Adrenal gland (tissue), 12 donors: ENCODE data around the gene CPNE4. TPM values are rescaled to one million over a fixed set of nuclear protein-coding genes. Genes with fewer than 3 reads are reported as not detected.

Experiments
- DNase-seq, 7 donors: peaks; one replicate each; pipeline ENCODE4 v3.0.0-alpha.2; 2019 to 2020
- H3K27ac ChIP-seq, 5 donors: fragments of 200-600 bp; sonication (generic) in 4 of 5; 1 replicate in 3 of 5; 2 replicates in 2 of 5; pipeline versions ENCODE4 v1.5.1 to v1.8.0; 2016 to 2020; ENCODE audit warnings: mild to moderate bottlenecking in 1 of 5
- H3K27me3 ChIP-seq: fragments of 200-600 bp; 2 replicates; pipeline ENCODE4 v1.8.0; 2021
- H3K36me3 ChIP-seq, 2 donors: fragments of 200-600 bp; replicated peaks in 1 of 2; 1 replicate in 1 of 2; 2 replicates in 1 of 2; pipeline versions ENCODE4 v1.5.1 to v1.8.0; 2018 to 2022
- H3K4me1 ChIP-seq, 2 donors: fragments of 200-600 bp; replicated peaks in 1 of 2; 1 replicate in 1 of 2; 2 replicates in 1 of 2; pipeline versions ENCODE4 v1.5.1 to v1.8.0; 2018 to 2021
- H3K4me3 ChIP-seq, 4 donors: fragments of 200-600 bp; sonication (generic) in 3 of 4; one replicate each; pipeline ENCODE4 v1.5.1; 2016 to 2018
- H3K9me3 ChIP-seq, 3 donors: fragments of 200-600 bp; sonication (generic) in 1 of 3; replicated peaks in 1 of 3; 1 replicate in 2 of 3; 2 replicates in 1 of 3; pipeline versions ENCODE4 v1.5.1 to v1.8.0; 2016 to 2021
- POLR2A ChIP-seq, 2 donors: fragments of 450-650 bp; IDR thresholded peaks; one replicate each; pipeline ENCODE4 v1.6.1; 2017; ENCODE audit warnings: antibody characterized with exemption in 2 of 2, mild to moderate bottlenecking in 2 of 2, moderate library complexity in 1 of 2
- WGBS, 4 donors: extraction: QIAGEN DNeasy Blood & Tissue Kit in 2 of 4; methylation state at CpG; one replicate each; pipeline versions ENCODE4 v1.1.5 to v1.1.7; 2013 to 2017; 5-methylcytosine and 5-hydroxymethylcytosine counted together
- intact Hi-C, 2 donors: fragments of 100-400 bp; cut with DNase I; formaldehyde crosslinking; loops; one replicate each; pipeline versions ENCODE4 v1.14.1 to v1.15.0; 2022 to 2023
- polyA plus RNA-seq, 3 donors: library from polyadenylated mRNA; stranded (reverse); fragments of 200-250 nt in 2 of 3; fragments of 350-450 nt in 1 of 3; fragmentation: Illumina TruSeq in 1 of 3; extraction: RNeasy Lipid Tissue Mini Kit (QIAGEN cat#74804) in 1 of 3; gene quantifications; one replicate each; pipeline ENCODE4 v1.2.3, GENCODE V29; 2013 to 2014
- total RNA-seq, 9 donors: library from RNA; depleted of rRNA in 4 of 9; stranded (reverse); fragments of >200 nt in 4 of 9; fragments of 120-200 nt in 1 of 9; fragmentation: NEBNext Ultra II Directional in 1 of 9; extraction: Animal tissue kit (Norgen Biotek cat#: 25700) in 1 of 9; gene quantifications; one replicate each; pipeline versions ENCODE4 v1.1.0 to v1.2.4, GENCODE V29; 2013 to 2023
- TF ChIP-seq, protein P1 (sequence below), 6 experiments: fragments of 450-650 bp in 4 of 6; fragments of 200-600 bp in 2 of 6; sonication (generic) in 1 of 6; IDR thresholded peaks; 1 replicate in 5 of 6; 2 replicates in 1 of 6; pipeline versions ENCODE4 v1.5.1 to v1.8.0; 2016 to 2021; ENCODE audit warnings: antibody characterized with exemption in 6 of 6, mild to moderate bottlenecking in 2 of 6, moderate library complexity in 1 of 6
- donor health status: healthy with polysubstance abuse.
- donor health status: Bipolar disorder and iron deficiency.
- donor health status: DM: yes; HTN: yes; CAD: no.
- donor health status: DM: no; HTN: no; CAD: no.
- donor health status: DM: no; HTN: no; CAD: no.
- donor health status: DM: yes; HTN: yes; CAD: no.

The CPNE4 gene
- total and polyA plus RNA-seq, 12 donors, result 0.11 to 7.5 (median 0.59) TPM

DNA sequence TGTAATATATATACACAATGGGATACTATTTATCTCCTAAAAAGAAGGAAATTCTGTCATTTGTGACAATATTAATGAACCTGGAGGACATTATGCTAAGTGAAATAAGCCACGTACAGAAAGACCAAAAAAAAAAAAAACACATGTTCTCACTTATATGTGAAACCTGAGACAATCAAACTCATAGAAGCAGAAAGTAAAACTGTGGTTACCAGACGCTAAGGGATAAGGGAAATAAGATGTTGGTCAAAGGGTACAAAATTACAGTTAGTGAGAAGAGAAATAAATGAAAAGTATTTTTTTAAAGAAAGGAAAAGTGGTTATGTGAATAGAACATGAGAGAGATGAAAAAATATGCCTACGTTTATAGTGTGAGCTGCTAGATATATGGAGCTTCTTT is 101.1 kb downstream of the CPNE4 start:
- no peak for DNase-seq
- Histone ChIP-seq H3K4me1 (no peaks in the 10 kb centered on the region), H3K27ac (no peak overlapping the region), H3K9me3 (no peaks in the 10 kb centered on the region), H3K4me3 (no peak overlapping the region), H3K27me3 (no peaks in the 10 kb centered on the region), H3K36me3 (no peaks in the 10 kb centered on the region)
- WGBS, 4 donors, result 47 to 58% (median 54%) methylated on average over 3 of the region's 3 CpGs
- intact Hi-C loops, result no loop called here
- no peak for TF ChIP-seq POLR2A (IDR thresholded peaks at IDR 0.05)
- TF ChIP-seq, protein P1, sequence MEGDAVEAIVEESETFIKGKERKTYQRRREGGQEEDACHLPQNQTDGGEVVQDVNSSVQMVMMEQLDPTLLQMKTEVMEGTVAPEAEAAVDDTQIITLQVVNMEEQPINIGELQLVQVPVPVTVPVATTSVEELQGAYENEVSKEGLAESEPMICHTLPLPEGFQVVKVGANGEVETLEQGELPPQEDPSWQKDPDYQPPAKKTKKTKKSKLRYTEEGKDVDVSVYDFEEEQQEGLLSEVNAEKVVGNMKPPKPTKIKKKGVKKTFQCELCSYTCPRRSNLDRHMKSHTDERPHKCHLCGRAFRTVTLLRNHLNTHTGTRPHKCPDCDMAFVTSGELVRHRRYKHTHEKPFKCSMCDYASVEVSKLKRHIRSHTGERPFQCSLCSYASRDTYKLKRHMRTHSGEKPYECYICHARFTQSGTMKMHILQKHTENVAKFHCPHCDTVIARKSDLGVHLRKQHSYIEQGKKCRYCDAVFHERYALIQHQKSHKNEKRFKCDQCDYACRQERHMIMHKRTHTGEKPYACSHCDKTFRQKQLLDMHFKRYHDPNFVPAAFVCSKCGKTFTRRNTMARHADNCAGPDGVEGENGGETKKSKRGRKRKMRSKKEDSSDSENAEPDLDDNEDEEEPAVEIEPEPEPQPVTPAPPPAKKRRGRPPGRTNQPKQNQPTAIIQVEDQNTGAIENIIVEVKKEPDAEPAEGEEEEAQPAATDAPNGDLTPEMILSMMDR (IDR thresholded peaks at IDR 0.05), result no peak

DNA sequence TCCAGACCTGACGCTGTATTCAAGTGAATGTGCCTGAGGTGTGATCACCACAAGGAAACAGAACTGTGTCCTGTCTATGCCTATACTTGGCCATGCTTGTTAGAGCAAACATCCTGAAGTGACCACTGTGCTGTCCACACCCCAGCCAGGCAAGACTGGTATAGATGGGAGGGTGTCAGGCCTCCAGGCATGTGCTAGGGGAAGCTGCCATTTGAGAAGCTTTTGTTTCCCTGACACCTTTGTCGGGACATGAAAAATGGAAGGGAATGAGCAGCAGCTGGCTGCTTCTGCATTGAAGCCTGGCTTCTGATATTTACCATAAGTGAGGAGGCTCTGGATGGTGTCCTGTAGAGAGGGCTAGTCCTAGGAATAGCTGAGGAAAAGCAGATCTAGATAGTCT is 106.2 kb downstream of the CPNE4 start:
- Histone ChIP-seq H3K4me3 (no peak overlapping the region), H3K4me1 (no peaks in the 10 kb centered on the region), H3K36me3 (no peaks in the 10 kb centered on the region), H3K27me3 (no peaks in the 10 kb centered on the region), H3K9me3 (no peaks in the 10 kb centered on the region), H3K27ac (no peak overlapping the region)
- intact Hi-C loops, result no loop called here
- TF ChIP-seq POLR2A (IDR thresholded peaks at IDR 0.05), result no peak
- TF ChIP-seq, protein P1 (IDR thresholded peaks at IDR 0.05), result no peak
- no peak for DNase-seq
- 56 to 67% (median 60%) methylated on average over 2 of the region's 2 CpGs for WGBS, 4 donors

DNA sequence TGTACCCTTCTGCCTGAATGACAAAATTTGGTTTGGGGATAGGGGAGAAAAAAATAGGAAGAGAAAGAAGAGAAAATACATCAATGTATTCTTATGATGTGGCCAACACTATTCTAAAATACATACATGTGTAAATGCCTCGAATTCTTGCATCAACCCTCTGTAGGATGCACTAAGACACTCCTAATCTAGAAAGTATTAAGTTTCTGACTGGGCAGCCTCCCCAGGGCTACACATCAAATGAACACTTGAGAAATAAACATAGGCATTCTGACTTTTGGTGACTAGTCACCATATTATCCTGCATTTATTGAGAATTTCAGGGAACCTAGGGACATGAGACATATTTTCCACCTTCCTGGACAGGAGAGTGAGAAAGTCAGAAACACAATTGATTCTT is 109.2 kb downstream of the CPNE4 start:
- TF ChIP-seq, protein P1 (IDR thresholded peaks at IDR 0.05), result no peak
- TF ChIP-seq POLR2A (IDR thresholded peaks at IDR 0.05), result no peak
- no peak for DNase-seq
- Histone ChIP-seq H3K27me3 (no peaks in the 10 kb centered on the region), H3K4me3 (no peak overlapping the region), H3K36me3 (no peaks in the 10 kb centered on the region), H3K27ac (no peak overlapping the region), H3K9me3 (no peaks in the 10 kb centered on the region), H3K4me1 (no peaks in the 10 kb centered on the region)
- intact Hi-C loops, result no loop called here
- WGBS, 4 donors, result 41 to 59% (median 49%) methylated on average over 1 of the region's 1 CpG

DNA sequence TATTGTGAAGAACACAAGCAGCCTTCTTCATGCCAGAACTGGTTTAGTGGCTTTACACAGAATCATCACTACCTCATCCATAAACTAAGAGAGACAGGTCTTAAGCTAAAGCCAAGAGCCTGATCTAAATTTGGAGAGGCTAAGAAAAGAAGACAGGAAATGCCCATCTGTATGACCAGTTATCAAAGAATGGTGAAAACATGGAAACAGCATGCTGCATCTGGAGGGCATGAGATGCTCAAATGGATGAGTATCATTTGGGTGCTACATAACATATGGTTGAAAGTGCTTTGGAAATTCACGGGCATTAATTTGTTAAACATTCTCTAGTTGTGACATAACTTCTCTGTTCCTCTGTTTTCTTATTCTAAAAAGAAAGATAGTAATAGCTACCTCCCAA is 112.5 kb downstream of the CPNE4 start:
- 68 to 92% (median 77%) methylated on average over 1 of the region's 1 CpG for WGBS, 4 donors
- no peak for DNase-seq
- intact Hi-C loops, result no loop called here
- Histone ChIP-seq H3K27ac (no peak overlapping the region), H3K36me3 (no peaks in the 10 kb centered on the region), H3K27me3 (no peaks in the 10 kb centered on the region), H3K4me1 (no peaks in the 10 kb centered on the region), H3K4me3 (no peak overlapping the region), H3K9me3 (no peaks in the 10 kb centered on the region)
- no peak for TF ChIP-seq POLR2A (IDR thresholded peaks at IDR 0.05)
- TF ChIP-seq, protein P1 (IDR thresholded peaks at IDR 0.05), result no peak
